H1 (cell line): Measurements from ENCODE around the gene AP3M1. TPM values are rescaled to one million over a fixed set of nuclear protein-coding genes. Genes with fewer than 3 reads are reported as not detected.

ENCODE experiments used
- CTCF ChIA-PET: fragments of 300-600 bp; sonication (Branson Sonifier 250); formaldehyde crosslinking; loops from one replicate; lab custom pipeline; 2021; ENCODE audit not compliant: partially characterized antibody; lab: Charles Lee
- POLR2A ChIA-PET: fragments of 300-600 bp; sonication (Branson Sonifier 250); formaldehyde crosslinking; loops from one replicate; lab custom pipeline; 2021; ENCODE audit warnings: inconsistent platforms; ENCODE audit not compliant: partially characterized antibody; lab: Charles Lee
- DNase-seq, 2 experiments: peaks; one replicate each; pipeline versions ENCODE4 v3.0.0 to v3.0.0-alpha.2; 2010 to 2022; ENCODE audit warnings: low spot score in 2 of 2, low read depth in 1 of 2, mixed read lengths in 1 of 2
- FAIRE-seq: peaks from 2 replicates; lab custom pipeline; 2011; peaks lifted over from hg19 to GRCh38; lab: Jason Lieb, UNC
- H2AFZ ChIP-seq: 2 replicates; pipeline ENCODE4 v1.8.1; 2012; ENCODE audit warnings: low read length, inconsistent platforms
- H2AK5ac ChIP-seq: 2 replicates; pipeline ENCODE4 v1.6.1; 2013; ENCODE audit warnings: low read depth, low read length
- H2BK120ac ChIP-seq: replicated peaks from 2 replicates; pipeline ENCODE3; 2013; ENCODE audit warnings: low read depth, low read length, inconsistent platforms
- H2BK12ac ChIP-seq: 2 replicates; pipeline ENCODE4 v1.6.1; 2013; ENCODE audit warnings: low read depth, low read length
- H2BK15ac ChIP-seq: 2 replicates; pipeline ENCODE4 v1.6.1; 2013; ENCODE audit warnings: low read length
- H2BK20ac ChIP-seq: 2 replicates; pipeline ENCODE4 v1.6.1; 2013; ENCODE audit warnings: low read length
- H2BK5ac ChIP-seq: 2 replicates; pipeline ENCODE4 v1.6.1; 2013; ENCODE audit warnings: low read depth, low read length
- H3K14ac ChIP-seq: 2 replicates; pipeline ENCODE4 v1.6.1; 2013; ENCODE audit warnings: inconsistent platforms; ENCODE audit not compliant: insufficient read length
- H3K18ac ChIP-seq: 2 replicates; pipeline ENCODE4 v1.6.1; 2013; ENCODE audit warnings: low read length; ENCODE audit errors: extremely low read depth
- H3K23ac ChIP-seq: 2 replicates; pipeline ENCODE4 v1.6.1; 2013; ENCODE audit warnings: inconsistent platforms; ENCODE audit not compliant: insufficient read length
- H3K23me2 ChIP-seq: 2 replicates; pipeline ENCODE4 v1.6.1; 2013; ENCODE audit warnings: low read depth, low read length
- H3K27ac ChIP-seq: 2 replicates; pipeline ENCODE4 v1.6.1; 2011; ENCODE audit warnings: low read depth, low read length, inconsistent platforms
- H3K27me3 ChIP-seq, 4 experiments: replicated peaks in 1 of 4; 1 replicate in 1 of 4; 2 replicates in 3 of 4; pipeline versions ENCODE4 v1.6.1 to v1.8.1; 2011 to 2013; ENCODE audit warnings: low read length in 3 of 4, mild to moderate bottlenecking in 3 of 4, inconsistent platforms in 2 of 4, mixed read lengths in 2 of 4, moderate library complexity in 1 of 4; ENCODE audit not compliant: control insufficient read depth in 3 of 4, insufficient read depth in 3 of 4; ENCODE audit errors: extremely low read depth in 1 of 4
- H3K36me3 ChIP-seq, 4 experiments: 2 replicates each; pipeline versions ENCODE4 v1.6.1 to v1.8.1; 2011 to 2013; ENCODE audit warnings: mild to moderate bottlenecking in 4 of 4, low read length in 3 of 4, moderate library complexity in 2 of 4, control low read depth in 1 of 4, inconsistent platforms in 1 of 4; ENCODE audit not compliant: insufficient read depth in 4 of 4, control insufficient read depth in 2 of 4
- H3K4ac ChIP-seq: replicated peaks from 2 replicates; pipeline ENCODE3; 2013; ENCODE audit warnings: low read length, low read depth, mixed read lengths, inconsistent platforms; ENCODE audit not compliant: insufficient read length
- H3K4me1 ChIP-seq, 4 experiments: replicated peaks in 1 of 4; 1 replicate in 1 of 4; 2 replicates in 3 of 4; pipeline versions ENCODE4 v1.6.1 to v1.8.1; 2011 to 2013; ENCODE audit warnings: low read length in 3 of 4, inconsistent platforms in 2 of 4, mixed read lengths in 1 of 4; ENCODE audit not compliant: insufficient read depth in 4 of 4, control insufficient read depth in 3 of 4
- H3K4me2 ChIP-seq, 2 experiments: 2 replicates each; pipeline versions ENCODE4 v1.6.1 to v1.8.1; 2011 to 2013; ENCODE audit warnings: low read depth in 2 of 2, low read length in 2 of 2, control low read depth in 1 of 2, inconsistent platforms in 1 of 2, mild to moderate bottlenecking in 1 of 2; ENCODE audit not compliant: insufficient read depth in 1 of 2
- H3K4me3 ChIP-seq, 4 experiments: fragments of 200-600, 300-600 bp in 1 of 4; sonication (generic), shearing (Covaris generic), sonication (Bioruptor Twin) in 1 of 4; 2 replicates each; pipeline versions ENCODE4 v1.5.1 to v1.8.1; 2011 to 2016; ENCODE audit warnings: low read length in 4 of 4, low read depth in 3 of 4, control low read depth in 2 of 4, inconsistent platforms in 2 of 4, mild to moderate bottlenecking in 2 of 4, mixed read lengths in 1 of 4, moderate library complexity in 1 of 4; ENCODE audit not compliant: insufficient read depth in 2 of 4; ENCODE audit errors: extremely low read depth in 1 of 4
- H3K56ac ChIP-seq: replicated peaks from 2 replicates; pipeline ENCODE3; 2013; ENCODE audit warnings: low read depth, mild to moderate bottlenecking, mixed read lengths, low read length, inconsistent platforms; ENCODE audit not compliant: insufficient read length
- H3K79me1 ChIP-seq: 2 replicates; pipeline ENCODE4 v1.6.1; 2013; ENCODE audit warnings: low read depth, low read length, control low read depth
- H3K79me2 ChIP-seq, 2 experiments: 2 replicates each; pipeline versions ENCODE4 v1.6.1 to v1.8.1; 2012 to 2013; ENCODE audit warnings: low read length in 2 of 2, mild to moderate bottlenecking in 2 of 2, inconsistent platforms in 1 of 2; ENCODE audit not compliant: insufficient read depth in 2 of 2, control insufficient read depth in 1 of 2
- H3K9ac ChIP-seq, 4 experiments: replicated peaks in 1 of 4; 1 replicate in 1 of 4; 2 replicates in 3 of 4; pipeline versions ENCODE4 v1.6.1 to v1.8.1; 2011 to 2013; ENCODE audit warnings: low read depth in 3 of 4, low read length in 3 of 4, control low read depth in 2 of 4, mild to moderate bottlenecking in 2 of 4, moderate library complexity in 2 of 4, inconsistent platforms in 1 of 4; ENCODE audit errors: extremely low read depth in 1 of 4
- H3K9me3 ChIP-seq, 2 experiments: 2 replicates each; pipeline versions ENCODE4 v1.6.1 to v1.8.1; 2012 to 2013; ENCODE audit warnings: mild to moderate bottlenecking in 2 of 2, moderate library complexity in 2 of 2, control low read depth in 1 of 2, inconsistent platforms in 1 of 2, low read depth in 1 of 2, low read length in 1 of 2, mixed read lengths in 1 of 2; ENCODE audit not compliant: insufficient read depth in 2 of 2
- H4K20me1 ChIP-seq, 2 experiments: replicated peaks in 1 of 2; 2 replicates each; pipeline versions ENCODE3 to v1.8.1; 2011 to 2013; ENCODE audit warnings: inconsistent platforms in 2 of 2, low read length in 2 of 2, mild to moderate bottlenecking in 1 of 2; ENCODE audit not compliant: insufficient read depth in 2 of 2, control insufficient read depth in 1 of 2
- H4K5ac ChIP-seq: 2 replicates; pipeline ENCODE4 v1.6.1; 2013; ENCODE audit warnings: low read length, low read depth, mixed read lengths, inconsistent platforms; ENCODE audit not compliant: insufficient read length
- H4K8ac ChIP-seq: 2 replicates; pipeline ENCODE4 v1.8.0; 2013; ENCODE audit warnings: mild to moderate bottlenecking, moderate library complexity, low read length, inconsistent platforms; ENCODE audit not compliant: insufficient read depth; ENCODE audit errors: extremely low read depth
- H4K91ac ChIP-seq: replicated peaks from 2 replicates; pipeline ENCODE3; 2013; ENCODE audit warnings: low read length, mixed read lengths, inconsistent platforms; ENCODE audit not compliant: insufficient read length
- TAF7 ChIP-seq: optimal IDR thresholded peaks from 2 replicates; pipeline ENCODE3; 2011; ENCODE audit warnings: low read depth, mild to moderate bottlenecking, inconsistent platforms, low read length, moderate library complexity, borderline replicate concordance
- polyA plus RNA-seq, 7 experiments: library from polyadenylated mRNA; depleted of rRNA in 3 of 7; stranded (reverse) in 5 of 7; unstranded in 2 of 7; fragments of >200 nt in 5 of 7; fragments of 200-250 nt in 2 of 7; gene quantifications; 1 replicate in 5 of 7; 2 replicates in 1 of 7; 4 replicates in 1 of 7; pipeline versions ENCODE4 v1.2.1 to v1.2.3, GENCODE V29; 2011 to 2013; ENCODE audit warnings: missing spikeins in 2 of 7, mixed read lengths in 2 of 7
- total RNA-seq: library from RNA; stranded (reverse); fragmentation: NEBNext Ultra II Directional; extraction: Animal tissue kit (Norgen Biotek cat#: 25700); gene quantifications from 2 replicates; pipeline ENCODE4 v1.2.1, GENCODE V29; 2021

Gene AP3M1
- total and polyA plus RNA-seq, 2 of the 8 experiments (the other 6 are each of a cell fraction or from before 2014, with no cell fraction given): 23.9 to 38.9 TPM

DNA sequence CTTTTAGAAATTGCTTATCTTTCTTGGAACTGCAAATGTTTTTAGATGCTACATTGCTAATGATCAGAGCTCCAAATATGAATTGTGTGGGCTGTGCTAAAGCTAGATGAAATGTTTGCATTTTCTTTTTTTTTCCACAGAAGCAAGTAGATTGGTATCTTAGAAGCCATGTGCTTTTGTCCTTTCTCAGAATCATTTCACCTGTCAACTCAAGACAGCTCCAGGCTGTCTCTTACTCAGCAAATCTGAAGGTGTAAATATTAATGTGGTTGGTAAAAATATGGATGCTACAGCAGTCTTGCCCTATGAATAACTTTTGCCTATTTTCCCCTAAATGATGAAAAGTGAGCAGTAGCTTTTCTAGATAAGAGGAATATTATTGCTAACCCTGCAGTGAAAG lies 41.2 kb downstream of the AP3M1 start:
- Histone ChIP-seq H3K27ac (no peak overlapping the region), H4K5ac (no peak overlapping the region), H2AK5ac (no peak overlapping the region), H3K18ac (no peak overlapping the region), H4K91ac (no peak overlapping the region), H4K8ac (no peak overlapping the region), H3K27me3 (no peaks in the 10 kb centered on the region), H2BK12ac (no peak overlapping the region), H2BK5ac (no peak overlapping the region), H3K4me3 (no peak overlapping the region), H3K9ac (no peak overlapping the region), H3K36me3 (peaks cover 68 to 98% (median 90%) of the 10 kb centered on the region in 4 experiments), H3K9me3 (no peaks in the 10 kb centered on the region), H3K14ac (no peak overlapping the region), H2BK120ac (no peak overlapping the region), H3K4ac (no peak overlapping the region), H2AFZ (no peak overlapping the region), H3K79me1 (no peaks in the 10 kb centered on the region), H3K56ac (no peak overlapping the region), H3K23ac (no peak overlapping the region), H3K4me2 (no peak overlapping the region), H3K79me2 (0 out of 4 replicates have a peak, but pooled peaks cover 0 to 3% of the 10 kb centered on the region in 2 experiments), H2BK20ac (no peak overlapping the region), H2BK15ac (no peak overlapping the region), H3K23me2 (no peaks in the 10 kb centered on the region; the same call in 1 of the 2 replicates), H3K4me1 (no peaks in the 10 kb centered on the region), H4K20me1 (peaks cover 3 to 4% of the 10 kb centered on the region in 2 experiments)
- TF ChIP-seq TAF7: no peak
- no peak for DNase-seq
- no peak for FAIRE-seq
- POLR2A ChIA-PET: interaction anchor here (0.6 to 1.9 kb wide), 3 partner anchors 8 to 1019 kb away, joined by 3 to 6 read pairs (median 3); no protein-coding TSS in a partner anchor
- CTCF ChIA-PET: interaction anchor here (0.9 to 2.6 kb wide), 6 partner anchors 9 to 151 kb away, joined by 3 to 10 read pairs (median 4); no protein-coding TSS in a partner anchor
